Ishikawa (cell line): Measurements from ENCODE around the gene ZNF106.

Source experiments
- CEBPB ChIP-seq: IDR thresholded peaks from 2 replicates; pipeline ENCODE4 v1.6.1; 2012
- CREB1 ChIP-seq: IDR thresholded peaks from 2 replicates; pipeline ENCODE4 v1.6.1; 2012; ENCODE audit warnings: low read depth
- EGR1 ChIP-seq: IDR thresholded peaks from 2 replicates; pipeline ENCODE4 v1.6.1; 2012
- EP300 ChIP-seq: IDR thresholded peaks from 2 replicates; pipeline ENCODE4 v1.6.1; 2012; ENCODE audit warnings: borderline replicate concordance
- FOXM1 ChIP-seq: IDR thresholded peaks from 2 replicates; pipeline ENCODE4 v1.6.1; 2012; ENCODE audit warnings: low read depth, borderline replicate concordance
- NFIC ChIP-seq: IDR thresholded peaks from 2 replicates; pipeline ENCODE4 v1.6.1; 2012
- RAD21 ChIP-seq: IDR thresholded peaks from 2 replicates; pipeline ENCODE4 v1.6.1; 2012; ENCODE audit warnings: low read depth
- REST ChIP-seq: IDR thresholded peaks from 2 replicates; pipeline ENCODE4 v1.6.1; 2012; ENCODE audit warnings: low read depth, mild to moderate bottlenecking
- TAF1 ChIP-seq: IDR thresholded peaks from 2 replicates; pipeline ENCODE4 v1.6.1; 2012; ENCODE audit warnings: low read depth, mild to moderate bottlenecking
- TCF12 ChIP-seq: IDR thresholded peaks from 2 replicates; pipeline ENCODE4 v1.6.1; 2012; ENCODE audit warnings: low read depth
- TEAD4 ChIP-seq: IDR thresholded peaks from 2 replicates; pipeline ENCODE4 v1.6.1; 2012
- USF1 ChIP-seq: IDR thresholded peaks from 2 replicates; pipeline ENCODE4 v1.6.1; 2012
- YY1 ChIP-seq: IDR thresholded peaks from 2 replicates; pipeline ENCODE4 v1.6.1; 2012; ENCODE audit warnings: low read depth
- ZBTB7A ChIP-seq: IDR thresholded peaks from 2 replicates; pipeline ENCODE4 v1.6.1; 2012; ENCODE audit warnings: low read depth
- TF ChIP-seq, protein P1 (sequence below): IDR thresholded peaks from 2 replicates; pipeline ENCODE4 v1.6.1; 2012

Gene ZNF106

GRCh38 chr15:42502477-42502876 is 11.5 kb upstream of the ZNF106 start:
- no peak for TF ChIP-seq USF1
- no peak for TF ChIP-seq TEAD4
- no peak for TF ChIP-seq YY1
- TF ChIP-seq CREB1, result no peak
- no peak for TF ChIP-seq EP300
- TF ChIP-seq EGR1, result no peak
- TF ChIP-seq NFIC, result no peak
- no peak for TF ChIP-seq RAD21
- no peak for TF ChIP-seq ZBTB7A
- no peak for TF ChIP-seq REST
- TF ChIP-seq, protein P1, sequence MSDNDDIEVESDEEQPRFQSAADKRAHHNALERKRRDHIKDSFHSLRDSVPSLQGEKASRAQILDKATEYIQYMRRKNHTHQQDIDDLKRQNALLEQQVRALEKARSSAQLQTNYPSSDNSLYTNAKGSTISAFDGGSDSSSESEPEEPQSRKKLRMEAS, result no peak

DNA sequence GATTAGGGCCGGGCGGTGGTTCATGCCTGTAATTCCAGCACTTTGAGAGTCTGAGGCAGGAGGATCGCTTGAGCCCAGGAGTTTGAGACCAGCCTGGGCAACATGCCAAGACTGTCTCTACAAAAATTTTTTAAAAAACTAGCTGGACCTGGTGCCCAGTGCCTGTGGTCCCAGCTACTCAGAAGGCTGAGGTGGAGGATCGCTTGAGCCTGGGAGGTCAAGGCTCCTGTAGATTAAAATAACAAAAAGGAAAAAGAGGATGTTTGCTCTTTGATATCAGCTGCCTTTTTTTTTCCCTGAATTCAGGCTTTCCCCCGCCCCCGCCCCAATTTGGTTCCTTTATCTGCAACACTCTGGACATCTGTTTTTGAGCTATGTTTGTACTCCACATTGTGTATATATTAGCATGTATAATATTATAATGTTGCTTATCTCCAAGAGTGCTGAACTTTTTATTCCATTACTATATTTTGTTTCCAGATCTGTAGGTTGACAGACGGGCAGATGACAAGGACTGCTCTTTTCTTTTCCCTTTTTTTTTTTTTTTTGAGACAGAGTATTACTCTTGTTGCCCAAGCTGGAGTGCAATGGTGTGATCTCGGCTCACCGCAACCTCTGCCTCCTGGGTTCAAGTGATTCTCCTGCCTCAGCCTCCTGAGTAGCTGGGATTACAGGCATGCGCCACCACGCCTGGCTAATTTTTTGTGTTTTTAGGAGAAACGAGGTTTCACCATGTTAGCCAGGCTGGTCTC is 9.1 kb upstream of the ZNF106 start:
- no peak for TF ChIP-seq NFIC
- no peak for TF ChIP-seq EP300
- no peak for TF ChIP-seq REST
- TF ChIP-seq CEBPB, result no peak
- TF ChIP-seq, protein P1, result no peak
- TF ChIP-seq RAD21, result no peak
- no peak for TF ChIP-seq USF1
- no peak for TF ChIP-seq TAF1
- TF ChIP-seq CREB1, result no peak
- no peak for TF ChIP-seq YY1
- TF ChIP-seq TCF12, result no peak
- no peak for TF ChIP-seq TEAD4
- TF ChIP-seq FOXM1, result no peak

GRCh38 chr15:42498212-42499068 is 7.5 kb upstream of the ZNF106 start:
- no peak for TF ChIP-seq TAF1
- no peak for TF ChIP-seq USF1
- TF ChIP-seq TEAD4, result no peak
- no peak for TF ChIP-seq REST
- no peak for TF ChIP-seq YY1
- TF ChIP-seq, protein P1, result no peak
- TF ChIP-seq EP300, result no peak
- no peak for TF ChIP-seq ZBTB7A
- TF ChIP-seq CEBPB, result no peak
- no peak for TF ChIP-seq RAD21
- TF ChIP-seq EGR1, result no peak
- no peak for TF ChIP-seq FOXM1
- TF ChIP-seq TCF12, result no peak
- no peak for TF ChIP-seq NFIC
- TF ChIP-seq CREB1, result no peak
